Thyroid gland (tissue), 4 donors: ENCODE results near the gene COP1.

Experiments used
- CTCF ChIP-seq, 6 experiments: fragments of 200-600 bp in 3 of 6; fragments of 450-650 bp in 3 of 6; sonication (generic) in 3 of 6; IDR thresholded peaks; one replicate each; pipeline ENCODE4 v1.5.1; 2016 to 2019; ENCODE audit warnings: antibody characterized with exemption in 6 of 6, mild to moderate bottlenecking in 2 of 6, inconsistent platforms in 1 of 6, moderate library complexity in 1 of 6
- POLR2A ChIP-seq, 2 donors: fragments of 450-650 bp; IDR thresholded peaks; one replicate each; pipeline ENCODE4 v1.6.1; 2017; ENCODE audit warnings: antibody characterized with exemption in 2 of 2, mild to moderate bottlenecking in 2 of 2, moderate library complexity in 1 of 2

GRCh38 chr1:175900171-175900570 lies 306.9 kb downstream of the COP1 start:
- TF ChIP-seq CTCF (IDR thresholded peaks at IDR 0.05): no peak
- TF ChIP-seq POLR2A (IDR thresholded peaks at IDR 0.05): no peak
